Measurements from ENCODE around the gene ZNF462.

Gene ZNF462

DNA sequence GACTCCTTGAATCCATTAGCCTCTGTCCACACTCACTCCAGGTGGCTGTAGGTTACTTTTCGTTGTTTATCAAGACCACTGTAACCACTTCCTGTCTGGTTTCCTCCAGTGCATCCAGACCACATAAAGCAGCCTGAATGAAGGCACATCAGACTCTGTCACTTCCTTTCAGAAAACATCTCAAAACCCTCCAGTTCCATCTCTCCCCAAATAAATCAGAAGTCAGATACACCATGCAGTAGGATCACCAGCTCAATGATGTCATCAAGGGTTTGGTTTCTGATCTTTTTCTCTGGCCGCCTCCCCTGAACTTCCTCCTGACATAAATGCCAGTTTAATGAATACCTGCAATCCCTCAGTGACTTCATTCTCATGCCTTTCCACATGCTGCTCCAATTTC lies 161.2 kb downstream of the ZNF462 start:
- no peak for DNase-seq

DNA sequence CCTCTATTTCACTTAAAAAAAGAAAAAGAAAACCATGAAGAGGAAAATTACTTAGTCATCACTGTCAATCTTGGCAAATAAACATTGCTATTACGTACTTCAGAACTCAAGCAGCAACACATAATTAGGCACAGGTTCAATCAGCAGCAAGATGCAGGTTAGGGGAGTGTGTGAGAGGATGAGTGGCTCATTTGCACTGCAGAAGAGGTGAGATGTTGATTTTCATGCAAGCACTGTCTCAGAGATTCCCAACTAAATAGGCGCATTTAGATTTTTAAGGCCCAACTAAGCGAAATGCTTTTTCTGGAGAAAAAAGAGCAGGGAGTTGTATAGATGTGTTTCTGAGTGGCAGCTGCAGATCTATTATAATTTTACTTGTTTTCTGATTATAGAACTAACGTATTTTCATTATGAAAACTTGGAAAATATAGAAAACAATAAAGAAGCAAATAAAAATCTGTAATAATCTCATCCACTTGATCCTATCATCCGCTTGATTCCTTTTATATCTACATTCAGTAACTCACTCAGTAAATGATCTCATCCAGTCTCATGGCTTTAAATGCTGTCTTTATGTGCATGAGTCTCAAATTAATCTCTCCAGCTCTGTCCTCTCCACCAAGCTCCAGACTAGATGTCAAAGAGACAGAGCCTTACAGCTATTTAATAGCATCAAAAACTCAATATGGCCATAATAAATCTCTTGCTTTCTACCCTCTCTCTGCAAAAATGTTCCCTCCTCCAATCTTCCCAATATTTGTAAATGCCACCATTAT lies 162.5 kb downstream of the ZNF462 start:
- no peak for DNase-seq

DNA sequence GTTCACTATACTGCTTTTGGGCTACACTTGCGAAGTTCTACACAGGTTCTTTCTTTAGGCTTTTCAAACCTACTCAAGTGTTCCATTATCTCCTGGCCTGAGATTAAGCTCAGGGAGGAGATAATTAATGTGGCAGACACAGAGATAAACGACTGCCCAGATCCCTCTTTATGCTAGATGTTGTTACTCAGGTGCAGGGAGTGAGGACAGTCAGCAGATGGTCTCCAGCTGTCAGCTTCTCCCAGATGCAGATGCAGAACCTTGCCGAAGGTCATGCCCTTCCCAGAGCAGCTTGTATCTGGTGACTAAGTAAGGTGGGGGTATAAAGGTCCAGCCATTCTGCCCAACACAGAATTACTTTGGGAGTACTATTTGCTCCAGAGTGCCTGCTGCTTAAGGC lies 166.2 kb downstream of the ZNF462 start:
- no peak for DNase-seq

DNA sequence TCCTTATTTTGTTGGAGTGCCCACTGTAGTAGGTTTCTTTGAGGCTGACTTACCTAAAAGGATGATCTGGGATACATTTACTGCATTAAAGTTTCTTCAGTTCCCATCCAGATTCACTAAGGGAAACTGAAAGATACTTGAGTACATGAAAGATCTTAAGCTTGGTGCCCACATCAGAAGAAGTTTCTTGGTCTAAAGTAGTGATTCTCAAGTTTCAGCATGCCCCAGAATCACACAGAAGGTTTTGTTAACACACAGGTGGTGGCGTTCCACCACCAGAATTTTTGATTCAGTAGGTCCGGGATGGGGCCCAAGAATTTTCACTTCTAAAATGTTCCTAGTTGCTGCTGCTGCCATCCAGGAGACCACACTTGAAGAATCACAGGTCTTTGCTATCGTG lies 171.0 kb downstream of the ZNF462 start:
- DNase-seq: no peak

DNA sequence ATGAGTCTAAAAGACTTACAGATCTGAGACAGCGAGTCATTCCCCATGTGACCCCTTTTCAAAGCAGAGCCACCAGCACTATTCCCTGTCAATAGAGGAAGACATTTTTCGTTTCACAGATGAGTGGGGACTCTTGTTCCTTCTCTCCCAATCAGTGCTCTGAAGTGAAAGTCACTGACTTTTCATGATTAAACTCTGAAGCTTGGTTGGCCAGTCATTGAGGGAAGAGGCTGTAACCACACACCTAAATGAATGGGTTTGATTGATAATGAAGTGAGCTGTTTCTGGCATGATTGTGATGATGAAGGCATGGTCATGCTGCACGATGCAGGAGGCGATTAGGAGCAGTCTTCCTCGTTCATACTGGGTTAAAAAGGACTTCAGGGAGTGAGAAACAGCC lies 171.9 kb downstream of the ZNF462 start:
- DNase-seq: no peak

DNA sequence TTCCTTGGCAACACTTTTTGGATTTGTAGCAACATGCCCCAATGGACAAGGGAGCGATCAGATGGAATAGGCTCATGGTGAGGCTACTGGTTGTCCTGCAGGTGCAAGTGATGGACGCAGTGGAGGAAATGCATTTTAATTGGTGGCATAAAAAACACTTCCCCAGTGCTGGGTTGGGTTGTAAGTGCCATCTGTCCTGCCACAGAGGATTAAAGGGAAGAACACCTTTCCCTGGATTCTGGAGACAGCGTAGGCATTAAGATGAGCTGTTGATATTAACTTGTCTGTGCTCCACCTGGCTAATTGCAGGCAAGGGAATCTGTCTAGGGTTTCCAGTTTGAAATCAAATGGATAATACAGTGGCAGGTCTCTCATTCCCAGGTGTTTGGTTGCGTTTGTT lies 173.4 kb downstream of the ZNF462 start:
- no peak for DNase-seq

DNA sequence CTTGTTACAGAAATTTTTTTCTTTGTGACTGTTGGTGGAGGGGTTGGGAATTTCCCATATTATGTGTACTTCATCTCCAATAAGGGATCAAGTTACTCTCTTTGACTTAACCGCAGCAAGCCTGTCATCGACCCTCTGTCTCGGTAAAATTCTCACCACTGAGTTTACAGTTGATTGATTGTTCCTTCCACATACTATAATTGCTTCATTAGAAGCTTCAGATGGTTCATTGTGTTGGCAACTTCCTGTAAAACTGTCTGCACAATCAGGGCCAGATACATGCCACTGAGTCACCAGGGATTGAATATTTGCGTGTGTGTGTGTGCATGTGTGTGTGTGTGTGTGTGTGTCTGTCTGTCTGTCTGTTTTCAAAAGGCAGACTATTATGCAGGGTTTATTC lies 176.6 kb downstream of the ZNF462 start:
- DNase-seq: no peak

DNA sequence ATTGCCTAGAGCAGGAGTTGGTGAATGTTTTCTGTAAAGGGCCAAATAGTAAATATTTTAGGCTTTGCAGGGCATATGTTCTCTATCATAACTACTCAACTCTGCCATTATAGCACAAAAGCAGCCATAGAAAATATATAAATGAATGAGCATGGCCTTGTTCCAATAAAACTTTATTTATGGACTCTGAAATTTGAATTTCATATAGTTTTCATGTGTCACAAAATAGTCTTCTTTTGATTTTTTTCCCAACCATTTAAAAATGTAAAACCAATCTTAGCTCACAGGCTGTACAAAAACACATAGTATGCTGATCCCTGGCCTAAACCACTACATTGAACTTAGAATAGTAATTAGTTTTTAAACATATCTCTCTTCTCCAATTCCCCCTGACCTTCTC lies 179.6 kb downstream of the ZNF462 start:
- DNase-seq: no peak

DNA sequence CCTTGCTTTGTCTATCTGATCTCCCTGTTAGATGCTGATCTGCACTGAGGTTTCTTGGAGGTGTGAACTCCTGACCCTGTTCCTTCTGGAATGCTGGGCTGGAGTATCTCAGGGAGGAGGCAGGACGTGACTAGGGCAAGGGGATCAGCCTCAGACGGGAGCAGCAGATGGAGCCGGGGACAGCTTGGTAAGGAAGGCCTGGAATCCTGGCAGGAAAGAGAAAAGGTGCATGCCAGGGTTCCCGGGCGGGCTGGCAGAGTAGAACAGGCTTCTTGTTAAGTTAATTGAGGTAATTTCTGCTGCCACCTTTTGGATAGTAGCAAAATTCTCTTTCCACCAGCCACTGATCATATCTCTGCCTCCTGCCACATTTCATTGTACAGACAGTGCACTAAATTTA lies 180.9 kb downstream of the ZNF462 start:
- no peak for DNase-seq

DNA sequence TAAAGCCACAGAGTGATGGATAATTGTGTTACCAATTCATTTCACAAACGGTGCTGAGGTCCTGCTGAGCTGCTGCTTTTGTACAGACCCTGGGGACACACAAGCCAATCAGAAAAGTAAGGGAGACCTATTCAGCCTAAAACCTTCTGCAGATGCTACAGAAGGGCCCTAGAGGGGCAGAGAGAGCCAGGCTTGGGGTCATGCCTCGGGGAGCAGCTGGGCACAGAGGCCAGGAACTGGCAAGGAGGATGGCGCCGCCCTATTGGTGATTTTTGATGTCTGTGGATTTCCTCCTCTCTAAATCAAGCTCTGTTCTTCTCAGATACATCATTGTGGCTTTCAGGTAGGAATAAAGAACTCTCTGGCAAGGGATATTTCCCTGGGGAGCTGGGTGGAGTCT lies 181.9 kb downstream of the ZNF462 start:
- peak; percentile 20 for DNase-seq

DNA sequence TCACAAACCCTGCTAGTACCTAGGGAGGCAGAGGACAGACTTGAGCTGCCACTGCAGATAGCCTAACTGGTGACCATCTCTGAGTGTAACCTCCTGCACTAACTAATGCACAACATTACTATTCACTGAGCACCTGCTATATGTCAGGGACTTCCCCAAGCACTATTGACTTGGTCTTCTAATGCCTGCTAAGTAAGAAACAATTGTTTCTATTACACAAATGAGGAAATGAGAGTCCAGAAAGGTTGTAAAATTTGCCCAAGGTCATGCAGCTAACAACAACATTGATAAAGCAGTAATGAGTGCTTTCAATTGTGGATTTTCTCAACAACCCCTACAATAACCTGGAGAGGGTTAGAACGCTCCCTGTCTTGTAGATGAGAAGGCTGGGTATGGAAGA lies 183.7 kb downstream of the ZNF462 start:
- no peak for DNase-seq

DNA sequence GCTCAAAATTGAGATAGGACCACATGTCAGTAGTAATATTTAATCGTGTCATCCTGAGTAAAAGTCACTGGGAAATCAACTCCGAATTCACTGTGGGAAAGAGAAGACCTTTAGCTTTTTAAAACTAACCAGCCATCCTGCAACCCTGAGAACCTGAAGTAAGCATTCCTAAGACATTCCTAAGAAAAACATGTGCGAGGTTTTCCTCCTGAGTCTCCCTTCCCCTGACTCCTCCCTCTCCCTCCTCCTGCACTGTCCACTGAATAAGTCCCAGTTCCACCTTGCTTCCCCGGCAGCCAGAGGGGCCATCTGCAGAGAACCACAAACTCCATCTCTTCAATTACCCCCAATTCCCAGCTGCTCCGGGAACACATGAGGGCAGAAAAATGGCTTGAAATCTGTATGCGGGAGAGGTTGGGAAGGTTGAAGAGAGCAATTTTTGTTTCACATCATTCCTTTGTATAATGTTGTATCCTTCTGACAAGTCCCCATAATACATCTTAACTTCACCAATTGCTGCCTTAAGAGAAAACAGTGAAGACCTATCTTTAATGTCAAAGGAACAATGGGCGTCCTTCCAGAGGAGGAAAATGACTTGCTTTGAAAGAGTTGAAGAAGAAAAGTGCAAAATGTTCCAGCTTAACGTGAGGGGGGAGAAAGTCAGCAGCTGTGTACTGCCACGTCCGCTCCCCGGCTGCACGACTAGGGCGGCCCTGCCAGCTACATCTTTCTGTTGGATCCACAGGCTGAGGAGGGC lies 186.3 kb downstream of the ZNF462 start:
- no peak for DNase-seq

DNA sequence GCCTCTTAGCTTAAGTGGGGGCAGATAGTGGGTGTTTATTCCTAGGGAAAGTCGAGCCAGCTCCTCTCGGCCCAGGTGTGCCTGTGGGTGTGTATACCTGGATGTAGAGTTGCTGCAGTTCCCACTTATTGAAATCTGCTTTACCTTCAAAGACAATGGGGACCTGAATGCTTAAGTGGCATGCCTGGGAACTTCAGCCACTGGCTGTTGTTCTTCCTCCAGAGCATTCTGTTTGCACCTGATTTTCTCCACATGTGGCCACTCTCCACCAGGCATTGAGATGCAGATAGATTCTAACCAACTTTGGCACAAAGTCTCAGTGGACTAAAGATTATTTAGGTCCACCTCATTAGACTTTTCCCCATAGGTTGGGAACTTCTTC lies 186.8 kb downstream of the ZNF462 start:
- DNase-seq: no peak

DNA sequence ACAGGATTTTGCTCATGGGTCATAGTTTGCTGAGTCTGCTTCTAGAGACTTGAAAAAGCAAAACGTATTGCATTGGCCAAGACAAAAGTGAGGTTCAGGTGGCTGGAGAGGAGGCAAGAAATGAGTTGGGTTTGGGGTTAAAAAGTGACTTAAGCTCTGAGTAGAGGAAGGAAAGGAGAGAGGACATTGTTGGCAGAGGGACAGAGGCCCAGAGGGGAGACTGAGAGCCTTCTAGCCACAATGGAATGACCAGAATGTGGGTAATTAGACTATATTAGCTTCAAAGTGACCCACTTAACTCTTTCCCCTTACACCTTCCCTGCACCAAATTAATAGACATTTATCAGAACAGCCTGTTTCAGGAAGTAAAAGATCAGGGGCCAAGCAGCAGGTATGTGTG lies 188.4 kb downstream of the ZNF462 start:
- no peak for DNase-seq

DNA sequence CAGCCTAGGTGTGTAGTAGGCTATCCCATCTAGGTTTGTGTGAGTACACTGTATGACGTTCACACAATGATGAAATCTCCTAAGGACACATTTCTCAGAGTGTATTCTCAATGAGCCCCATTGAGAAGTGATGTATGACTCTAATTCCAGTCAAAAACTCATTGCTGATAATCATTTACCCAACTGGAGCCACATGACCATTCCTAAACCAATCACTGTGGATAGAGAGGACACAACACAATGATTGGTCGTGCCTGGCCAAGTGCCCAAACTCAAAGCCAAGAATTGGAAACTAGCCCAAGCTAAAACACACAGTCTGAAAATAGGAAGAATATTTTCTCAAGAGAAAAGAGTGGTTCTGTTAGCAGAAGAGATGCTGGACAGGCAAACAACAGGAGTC lies 191.2 kb downstream of the ZNF462 start:
- no peak for DNase-seq

DNA sequence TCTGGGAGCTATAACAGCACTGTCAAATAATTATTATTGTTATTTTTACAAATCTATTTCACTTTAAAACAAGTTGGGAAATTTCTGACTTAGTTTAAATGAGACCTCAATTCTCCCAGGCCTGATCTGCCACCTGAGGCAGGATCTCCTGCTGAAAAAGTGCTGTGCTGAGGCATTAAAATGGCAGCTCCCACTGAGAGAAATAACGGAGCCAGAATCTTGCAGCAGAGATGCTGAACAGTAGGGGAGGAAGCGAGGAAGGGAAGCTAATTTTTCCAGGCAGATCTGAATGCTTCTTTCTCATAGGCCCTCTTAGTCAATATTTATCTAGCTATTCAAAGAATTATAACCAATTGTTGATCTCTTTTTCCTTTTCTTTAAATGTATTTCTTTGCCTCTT lies 196.3 kb downstream of the ZNF462 start:
- no peak for DNase-seq

DNA sequence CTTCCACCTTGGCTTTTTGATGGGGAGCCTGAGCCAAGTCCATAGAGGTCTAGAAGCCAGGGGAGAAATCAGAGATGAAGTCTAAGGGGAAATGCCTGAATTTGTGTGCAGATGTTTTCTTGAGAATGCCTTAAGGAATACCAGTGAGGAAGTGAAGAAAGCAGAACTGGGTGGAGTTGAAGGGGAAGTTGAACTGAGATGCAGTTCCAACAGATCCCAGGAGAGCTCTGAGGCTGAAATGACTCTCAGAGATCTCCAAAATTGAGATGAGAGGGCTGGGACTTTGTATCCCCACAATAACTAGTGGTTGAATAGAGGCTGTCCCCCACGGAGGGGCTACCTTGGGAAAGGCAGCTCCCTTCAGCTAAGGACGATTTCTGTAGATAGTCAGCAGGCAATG lies 197.1 kb downstream of the ZNF462 start:
- DNase-seq: no peak

All from activated CD4-positive, alpha-beta T cell treated with anti-CD3 and anti-CD28 coated beads for 48 hours (primary cell).